MM.1S (cell line): ENCODE data around the gene ZC3H7B.

Experiments
- DNase-seq: peaks from one replicate; pipeline ENCODE4 v3.0.0-alpha.2; 2015
- H2AFZ ChIP-seq: fragments of 300-600 bp; sonication (generic); 2 replicates; pipeline ENCODE4 v1.6.0; 2016; ENCODE audit warnings: antibody characterized with exemption, low read length
- H3F3A ChIP-seq: fragments of 300-600 bp; sonication (generic); 2 replicates; pipeline ENCODE4 v1.6.1; 2016; ENCODE audit warnings: mild to moderate bottlenecking, antibody characterized with exemption, low read length, moderate library complexity, mixed read lengths; ENCODE audit not compliant: insufficient read depth
- H3K27ac ChIP-seq: fragments of 300-600 bp; sonication (generic); 2 replicates; pipeline ENCODE4 v1.5.1; 2016; ENCODE audit warnings: mild to moderate bottlenecking, low read length
- H3K27me3 ChIP-seq: fragments of 300-600 bp; sonication (generic); replicated peaks from 2 replicates; pipeline ENCODE4 v1.6.0; 2016; ENCODE audit warnings: low read length; ENCODE audit not compliant: insufficient read depth
- H3K36me3 ChIP-seq: fragments of 300-600 bp; sonication (generic); replicated peaks from 2 replicates; pipeline ENCODE4 v1.6.1; 2016; ENCODE audit warnings: mild to moderate bottlenecking, low read length, mixed read lengths; ENCODE audit not compliant: insufficient read depth
- H3K4me1 ChIP-seq: fragments of 300-600 bp; sonication (generic); 2 replicates; pipeline ENCODE4 v1.6.1; 2016; ENCODE audit warnings: low read length, mixed read lengths
- H3K4me2 ChIP-seq: fragments of 300-600 bp; sonication (generic); 2 replicates; pipeline ENCODE4 v1.6.0; 2016; ENCODE audit warnings: low read depth, low read length
- H3K4me3 ChIP-seq: fragments of 300-600 bp; sonication (generic); 2 replicates; pipeline ENCODE4 v1.5.1; 2016; ENCODE audit warnings: low read length, mixed read lengths
- H3K79me2 ChIP-seq: fragments of 300-600 bp; sonication (generic); 2 replicates; pipeline ENCODE4 v1.6.1; 2016; ENCODE audit warnings: mixed run types, low read length, mixed read lengths
- H3K9ac ChIP-seq: fragments of 300-600 bp; sonication (generic); 2 replicates; pipeline ENCODE4 v1.6.1; 2016; ENCODE audit warnings: low read length, mixed read lengths
- H3K9me2 ChIP-seq: fragments of 300-600 bp; sonication (generic); replicated peaks from 2 replicates; pipeline ENCODE4 v1.6.1; 2016; ENCODE audit warnings: mild to moderate bottlenecking, low read length, mixed read lengths; ENCODE audit not compliant: insufficient read depth
- H3K9me3 ChIP-seq: fragments of 300-600 bp; sonication (generic); replicated peaks from 2 replicates; pipeline ENCODE4 v1.6.1; 2016; ENCODE audit warnings: mild to moderate bottlenecking, low read length, mixed read lengths; ENCODE audit not compliant: insufficient read depth
- H4K20me1 ChIP-seq: fragments of 300-600 bp; sonication (generic); 2 replicates; pipeline ENCODE4 v1.6.1; 2016; ENCODE audit warnings: mild to moderate bottlenecking, low read length, moderate library complexity, mixed read lengths; ENCODE audit not compliant: insufficient read depth
- EZH2 ChIP-seq: fragments of 300-600 bp; sonication (generic); optimal IDR thresholded peaks from 2 replicates; pipeline ENCODE3; 2017; ENCODE audit warnings: low read depth, mild to moderate bottlenecking, antibody characterized with exemption, low read length, mixed read lengths
- EZH2phosphoT487 ChIP-seq: fragments of 300-600 bp; sonication (generic); IDR thresholded peaks from 2 replicates; pipeline ENCODE4 v1.6.1; 2018; ENCODE audit warnings: antibody characterized with exemption, low read length
- TF ChIP-seq, protein P1 (sequence below): fragments of 300-600 bp; sonication (generic); IDR thresholded peaks from 2 replicates; pipeline ENCODE4 v1.5.1; 2016; ENCODE audit warnings: antibody characterized with exemption, low read length, mixed read lengths

ZC3H7B gene

DNA sequence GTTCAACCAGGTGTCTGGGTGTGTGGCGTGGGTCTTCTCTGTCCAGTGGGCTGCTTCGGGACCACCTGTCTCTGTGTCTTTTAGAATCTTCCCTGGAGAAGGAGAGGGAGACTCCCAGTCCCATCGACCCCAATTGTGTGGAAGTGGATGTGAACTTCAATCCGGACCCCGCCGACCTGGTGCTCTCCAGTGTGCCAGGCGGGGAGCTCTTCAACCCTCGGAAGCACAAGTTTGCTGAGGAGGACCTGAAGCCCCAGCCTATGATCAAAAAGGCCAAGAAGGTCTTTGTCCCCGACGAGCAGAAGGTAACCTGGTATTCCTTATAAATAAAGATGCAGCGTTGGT lies 92.7 kb downstream of the ZC3H7B start:
- Histone ChIP-seq H3K27me3 (no peaks in the 10 kb centered on the region), H3K79me2 (no peaks in the 10 kb centered on the region), H4K20me1 (no peaks in the 10 kb centered on the region), H3K9me2 (no peaks in the 10 kb centered on the region), H3K4me3 (no peak overlapping the region), H3K4me2 (no peak overlapping the region), H3K27ac (no peak overlapping the region), H2AFZ (no peak overlapping the region), H3K9ac (no peak overlapping the region), H3K9me3 (no peaks in the 10 kb centered on the region), H3K36me3 (no peaks in the 10 kb centered on the region), H3F3A (no peaks in the 10 kb centered on the region), H3K4me1 (no peaks in the 10 kb centered on the region)
- no peak for DNase-seq
- no peak for TF ChIP-seq EZH2phosphoT487
- TF ChIP-seq, protein P1, sequence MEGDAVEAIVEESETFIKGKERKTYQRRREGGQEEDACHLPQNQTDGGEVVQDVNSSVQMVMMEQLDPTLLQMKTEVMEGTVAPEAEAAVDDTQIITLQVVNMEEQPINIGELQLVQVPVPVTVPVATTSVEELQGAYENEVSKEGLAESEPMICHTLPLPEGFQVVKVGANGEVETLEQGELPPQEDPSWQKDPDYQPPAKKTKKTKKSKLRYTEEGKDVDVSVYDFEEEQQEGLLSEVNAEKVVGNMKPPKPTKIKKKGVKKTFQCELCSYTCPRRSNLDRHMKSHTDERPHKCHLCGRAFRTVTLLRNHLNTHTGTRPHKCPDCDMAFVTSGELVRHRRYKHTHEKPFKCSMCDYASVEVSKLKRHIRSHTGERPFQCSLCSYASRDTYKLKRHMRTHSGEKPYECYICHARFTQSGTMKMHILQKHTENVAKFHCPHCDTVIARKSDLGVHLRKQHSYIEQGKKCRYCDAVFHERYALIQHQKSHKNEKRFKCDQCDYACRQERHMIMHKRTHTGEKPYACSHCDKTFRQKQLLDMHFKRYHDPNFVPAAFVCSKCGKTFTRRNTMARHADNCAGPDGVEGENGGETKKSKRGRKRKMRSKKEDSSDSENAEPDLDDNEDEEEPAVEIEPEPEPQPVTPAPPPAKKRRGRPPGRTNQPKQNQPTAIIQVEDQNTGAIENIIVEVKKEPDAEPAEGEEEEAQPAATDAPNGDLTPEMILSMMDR = no peak
- no peak for TF ChIP-seq EZH2

DNA sequence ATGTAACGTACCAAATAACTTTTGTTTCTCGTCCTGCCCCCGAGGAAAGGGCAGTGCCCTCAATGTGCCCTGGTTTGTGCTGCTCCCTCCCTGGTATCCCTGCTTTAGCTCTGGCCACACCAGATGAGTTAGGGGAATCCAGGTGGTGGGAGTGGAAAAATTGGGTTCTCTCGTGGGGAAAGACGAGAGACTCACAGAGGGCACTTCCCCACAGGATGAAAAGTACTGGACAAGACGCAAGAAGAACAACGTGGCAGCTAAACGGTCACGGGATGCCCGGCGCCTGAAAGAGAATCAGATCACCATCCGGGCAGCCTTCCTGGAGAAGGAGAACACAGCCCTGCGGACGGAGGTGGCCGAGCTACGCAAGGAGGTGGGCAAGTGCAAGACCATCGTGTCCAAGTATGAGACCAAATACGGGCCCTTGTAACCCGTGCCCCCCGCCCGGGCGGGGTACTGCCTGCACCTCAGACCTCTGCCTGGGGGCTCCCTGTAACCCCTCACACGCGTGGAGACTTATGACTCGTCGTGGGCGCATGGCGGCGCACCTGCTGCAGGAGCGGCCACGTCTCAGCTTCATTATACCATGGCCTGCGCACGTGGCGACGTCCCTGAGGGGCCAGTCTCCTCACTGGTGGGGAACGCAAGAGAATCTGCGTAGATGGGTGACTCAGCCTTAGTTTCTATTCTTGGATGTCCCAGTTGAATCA lies 94.4 kb downstream of the ZC3H7B start:
- Histone ChIP-seq H3K9ac (no peak overlapping the region), H3K79me2 (no peaks in the 10 kb centered on the region), H3K4me1 (no peaks in the 10 kb centered on the region), H3K27me3 (no peaks in the 10 kb centered on the region), H3K9me2 (no peaks in the 10 kb centered on the region), H2AFZ (no peak overlapping the region), H3K27ac (no peak overlapping the region), H4K20me1 (no peaks in the 10 kb centered on the region), H3F3A (no peaks in the 10 kb centered on the region), H3K36me3 (no peaks in the 10 kb centered on the region), H3K4me3 (no peak overlapping the region), H3K4me2 (no peak overlapping the region), H3K9me3 (no peaks in the 10 kb centered on the region)
- DNase-seq = no peak
- TF ChIP-seq, protein P1 = no peak
- TF ChIP-seq EZH2phosphoT487 (no peak), EZH2 (no peak)

DNA sequence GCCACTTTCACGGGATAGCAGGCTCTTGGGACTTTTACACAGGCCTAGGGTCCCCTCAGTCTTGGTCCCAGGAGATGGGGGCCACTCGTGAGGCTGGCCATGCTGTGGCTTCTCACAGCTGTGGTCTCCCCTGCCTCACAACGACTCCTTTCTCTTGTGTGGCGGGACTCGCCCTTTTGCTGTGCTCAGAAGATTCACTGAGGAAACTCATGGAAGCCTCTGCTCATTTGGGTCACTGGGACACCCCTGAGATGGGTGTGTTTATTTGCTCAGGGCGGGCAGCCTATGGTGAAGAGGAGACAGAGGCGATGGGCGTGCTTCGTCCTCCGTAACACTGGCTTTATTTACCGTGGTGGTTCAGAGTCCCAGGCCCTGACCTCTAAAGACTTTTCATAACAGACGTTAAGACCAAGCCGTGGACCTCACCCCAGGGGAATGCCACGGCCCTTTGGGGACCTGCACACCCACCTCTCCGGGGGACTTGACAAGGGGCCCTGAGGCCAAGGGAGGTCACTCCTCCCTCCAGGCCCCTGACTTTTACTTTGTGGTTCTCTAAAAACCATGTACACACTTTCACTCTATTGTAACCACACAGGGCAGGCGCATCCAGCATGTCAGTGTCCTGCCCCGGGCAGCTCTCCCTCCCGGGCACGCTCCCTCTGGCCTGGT lies 96.0 kb downstream of the ZC3H7B start:
- TF ChIP-seq, protein P1 = no peak
- no peak for TF ChIP-seq EZH2phosphoT487
- no peak for TF ChIP-seq EZH2
- no peak for DNase-seq
- Histone ChIP-seq H3K36me3 (no peaks in the 10 kb centered on the region), H3K4me2 (no peak overlapping the region), H3K27ac (no peak overlapping the region), H3K9me3 (no peaks in the 10 kb centered on the region), H3K79me2 (no peaks in the 10 kb centered on the region), H3F3A (no peaks in the 10 kb centered on the region), H3K9ac (no peak overlapping the region), H3K27me3 (no peaks in the 10 kb centered on the region), H4K20me1 (no peaks in the 10 kb centered on the region), H2AFZ (no peak overlapping the region), H3K4me1 (no peaks in the 10 kb centered on the region), H3K9me2 (no peaks in the 10 kb centered on the region), H3K4me3 (no peak overlapping the region)
